H1 (cell line): ENCODE data around the gene NKX2-1. TPM values are rescaled to one million over a fixed set of nuclear protein-coding genes. Genes with fewer than 3 reads are reported as not detected.

Experiments used
- EZH2 ChIP-seq: fragments of 200-600 bp; sonication (generic); IDR thresholded peaks from 2 replicates; pipeline ENCODE4 v1.7.1; 2012; ENCODE audit warnings: low read depth, mild to moderate bottlenecking, moderate library complexity, low read length, inconsistent platforms; ENCODE audit not compliant: severe bottlenecking
- RNF2 ChIP-seq: fragments of 200-900, 300-1000 bp; sonication (generic); IDR thresholded peaks from 2 replicates; pipeline ENCODE4 v1.7.1; 2016; ENCODE audit warnings: borderline replicate concordance, low read depth, mild to moderate bottlenecking, antibody characterized with exemption, low read length; ENCODE audit not compliant: poor library complexity, severe bottlenecking; ENCODE audit errors: missing control alignments
- polyA plus RNA-seq, 7 experiments: library from polyadenylated mRNA; depleted of rRNA in 3 of 7; stranded (reverse) in 5 of 7; unstranded in 2 of 7; fragments of >200 nt in 5 of 7; fragments of 200-250 nt in 2 of 7; gene quantifications; 1 replicate in 5 of 7; 2 replicates in 1 of 7; 4 replicates in 1 of 7; pipeline versions ENCODE4 v1.2.1 to v1.2.3, GENCODE V29; 2011 to 2013; ENCODE audit warnings: missing spikeins in 2 of 7, mixed read lengths in 2 of 7
- total RNA-seq: library from RNA; stranded (reverse); fragmentation: NEBNext Ultra II Directional; extraction: Animal tissue kit (Norgen Biotek cat#: 25700); gene quantifications from 2 replicates; pipeline ENCODE4 v1.2.1, GENCODE V29; 2021
- TF ChIP-seq, protein P1 (sequence below): fragments of 300-600 bp; sonication (generic); IDR thresholded peaks from 2 replicates; pipeline ENCODE4 v1.7.1; 2012; ENCODE audit warnings: low read length, moderate library complexity, mild to moderate bottlenecking, inconsistent platforms; ENCODE audit not compliant: insufficient replicate concordance

The NKX2-1 gene
- total and polyA plus RNA-seq, 2 of the 8 experiments (the other 6 are each of a cell fraction or from before 2014, with no cell fraction given) = not detected

DNA sequence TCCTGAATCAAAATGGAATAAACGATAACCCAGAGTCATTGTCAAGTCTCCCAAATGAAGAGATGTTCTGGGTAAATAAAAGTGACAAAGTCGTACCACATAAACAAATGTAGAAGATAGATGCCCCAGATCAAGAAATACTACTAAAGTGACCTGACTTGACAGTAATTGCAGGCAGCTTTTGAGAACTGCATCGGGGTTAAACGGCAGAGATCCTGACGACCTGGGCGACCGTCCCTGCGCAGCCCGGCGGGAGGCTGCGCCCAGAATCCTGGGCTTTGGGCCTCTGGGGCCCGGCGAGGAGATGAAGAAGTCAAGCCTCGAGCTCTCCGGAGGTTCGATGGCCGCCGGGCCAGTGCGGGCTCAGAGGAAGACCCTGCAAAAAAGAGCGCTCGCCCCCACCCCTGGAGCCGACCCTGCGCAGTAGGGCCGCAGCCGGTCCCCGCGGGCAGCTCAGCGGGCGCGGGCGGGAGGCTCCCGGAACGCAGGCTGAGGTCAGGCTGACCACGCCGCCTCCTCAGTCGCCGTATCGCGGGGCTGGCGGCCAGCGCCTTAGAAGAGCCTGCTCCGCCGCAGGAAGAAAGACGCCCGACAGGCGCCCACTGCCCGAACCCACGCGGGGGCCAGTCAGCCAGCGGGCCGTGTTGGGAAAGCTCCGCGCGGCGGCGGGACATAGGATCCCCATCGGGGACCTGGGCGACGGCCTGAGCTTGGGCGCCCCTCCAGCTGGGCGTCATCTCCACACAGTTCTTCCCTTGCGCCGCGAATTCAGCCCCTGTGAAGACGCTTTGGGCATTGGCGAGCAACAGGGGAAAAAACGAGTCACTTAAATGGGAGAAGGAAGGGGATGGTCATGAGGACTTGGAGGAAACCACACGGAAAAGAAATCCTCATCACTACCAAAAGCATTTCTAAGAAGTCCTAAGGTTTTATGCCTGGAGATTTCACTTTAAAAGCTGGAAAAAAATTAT lies 16.0 kb downstream of the NKX2-1 start (continued):
- TF ChIP-seq, protein P1, sequence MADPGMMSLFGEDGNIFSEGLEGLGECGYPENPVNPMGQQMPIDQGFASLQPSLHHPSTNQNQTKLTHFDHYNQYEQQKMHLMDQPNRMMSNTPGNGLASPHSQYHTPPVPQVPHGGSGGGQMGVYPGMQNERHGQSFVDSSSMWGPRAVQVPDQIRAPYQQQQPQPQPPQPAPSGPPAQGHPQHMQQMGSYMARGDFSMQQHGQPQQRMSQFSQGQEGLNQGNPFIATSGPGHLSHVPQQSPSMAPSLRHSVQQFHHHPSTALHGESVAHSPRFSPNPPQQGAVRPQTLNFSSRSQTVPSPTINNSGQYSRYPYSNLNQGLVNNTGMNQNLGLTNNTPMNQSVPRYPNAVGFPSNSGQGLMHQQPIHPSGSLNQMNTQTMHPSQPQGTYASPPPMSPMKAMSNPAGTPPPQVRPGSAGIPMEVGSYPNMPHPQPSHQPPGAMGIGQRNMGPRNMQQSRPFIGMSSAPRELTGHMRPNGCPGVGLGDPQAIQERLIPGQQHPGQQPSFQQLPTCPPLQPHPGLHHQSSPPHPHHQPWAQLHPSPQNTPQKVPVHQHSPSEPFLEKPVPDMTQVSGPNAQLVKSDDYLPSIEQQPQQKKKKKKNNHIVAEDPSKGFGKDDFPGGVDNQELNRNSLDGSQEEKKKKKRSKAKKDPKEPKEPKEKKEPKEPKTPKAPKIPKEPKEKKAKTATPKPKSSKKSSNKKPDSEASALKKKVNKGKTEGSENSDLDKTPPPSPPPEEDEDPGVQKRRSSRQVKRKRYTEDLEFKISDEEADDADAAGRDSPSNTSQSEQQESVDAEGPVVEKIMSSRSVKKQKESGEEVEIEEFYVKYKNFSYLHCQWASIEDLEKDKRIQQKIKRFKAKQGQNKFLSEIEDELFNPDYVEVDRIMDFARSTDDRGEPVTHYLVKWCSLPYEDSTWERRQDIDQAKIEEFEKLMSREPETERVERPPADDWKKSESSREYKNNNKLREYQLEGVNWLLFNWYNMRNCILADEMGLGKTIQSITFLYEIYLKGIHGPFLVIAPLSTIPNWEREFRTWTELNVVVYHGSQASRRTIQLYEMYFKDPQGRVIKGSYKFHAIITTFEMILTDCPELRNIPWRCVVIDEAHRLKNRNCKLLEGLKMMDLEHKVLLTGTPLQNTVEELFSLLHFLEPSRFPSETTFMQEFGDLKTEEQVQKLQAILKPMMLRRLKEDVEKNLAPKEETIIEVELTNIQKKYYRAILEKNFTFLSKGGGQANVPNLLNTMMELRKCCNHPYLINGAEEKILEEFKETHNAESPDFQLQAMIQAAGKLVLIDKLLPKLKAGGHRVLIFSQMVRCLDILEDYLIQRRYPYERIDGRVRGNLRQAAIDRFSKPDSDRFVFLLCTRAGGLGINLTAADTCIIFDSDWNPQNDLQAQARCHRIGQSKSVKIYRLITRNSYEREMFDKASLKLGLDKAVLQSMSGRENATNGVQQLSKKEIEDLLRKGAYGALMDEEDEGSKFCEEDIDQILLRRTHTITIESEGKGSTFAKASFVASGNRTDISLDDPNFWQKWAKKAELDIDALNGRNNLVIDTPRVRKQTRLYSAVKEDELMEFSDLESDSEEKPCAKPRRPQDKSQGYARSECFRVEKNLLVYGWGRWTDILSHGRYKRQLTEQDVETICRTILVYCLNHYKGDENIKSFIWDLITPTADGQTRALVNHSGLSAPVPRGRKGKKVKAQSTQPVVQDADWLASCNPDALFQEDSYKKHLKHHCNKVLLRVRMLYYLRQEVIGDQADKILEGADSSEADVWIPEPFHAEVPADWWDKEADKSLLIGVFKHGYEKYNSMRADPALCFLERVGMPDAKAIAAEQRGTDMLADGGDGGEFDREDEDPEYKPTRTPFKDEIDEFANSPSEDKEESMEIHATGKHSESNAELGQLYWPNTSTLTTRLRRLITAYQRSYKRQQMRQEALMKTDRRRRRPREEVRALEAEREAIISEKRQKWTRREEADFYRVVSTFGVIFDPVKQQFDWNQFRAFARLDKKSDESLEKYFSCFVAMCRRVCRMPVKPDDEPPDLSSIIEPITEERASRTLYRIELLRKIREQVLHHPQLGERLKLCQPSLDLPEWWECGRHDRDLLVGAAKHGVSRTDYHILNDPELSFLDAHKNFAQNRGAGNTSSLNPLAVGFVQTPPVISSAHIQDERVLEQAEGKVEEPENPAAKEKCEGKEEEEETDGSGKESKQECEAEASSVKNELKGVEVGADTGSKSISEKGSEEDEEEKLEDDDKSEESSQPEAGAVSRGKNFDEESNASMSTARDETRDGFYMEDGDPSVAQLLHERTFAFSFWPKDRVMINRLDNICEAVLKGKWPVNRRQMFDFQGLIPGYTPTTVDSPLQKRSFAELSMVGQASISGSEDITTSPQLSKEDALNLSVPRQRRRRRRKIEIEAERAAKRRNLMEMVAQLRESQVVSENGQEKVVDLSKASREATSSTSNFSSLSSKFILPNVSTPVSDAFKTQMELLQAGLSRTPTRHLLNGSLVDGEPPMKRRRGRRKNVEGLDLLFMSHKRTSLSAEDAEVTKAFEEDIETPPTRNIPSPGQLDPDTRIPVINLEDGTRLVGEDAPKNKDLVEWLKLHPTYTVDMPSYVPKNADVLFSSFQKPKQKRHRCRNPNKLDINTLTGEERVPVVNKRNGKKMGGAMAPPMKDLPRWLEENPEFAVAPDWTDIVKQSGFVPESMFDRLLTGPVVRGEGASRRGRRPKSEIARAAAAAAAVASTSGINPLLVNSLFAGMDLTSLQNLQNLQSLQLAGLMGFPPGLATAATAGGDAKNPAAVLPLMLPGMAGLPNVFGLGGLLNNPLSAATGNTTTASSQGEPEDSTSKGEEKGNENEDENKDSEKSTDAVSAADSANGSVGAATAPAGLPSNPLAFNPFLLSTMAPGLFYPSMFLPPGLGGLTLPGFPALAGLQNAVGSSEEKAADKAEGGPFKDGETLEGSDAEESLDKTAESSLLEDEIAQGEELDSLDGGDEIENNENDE = no peak
- peak; percentile 93 for TF ChIP-seq RNF2
- TF ChIP-seq EZH2 = peak; percentile 92
